ENCODE results near the gene MLLT10. TPM values are rescaled to one million over a fixed set of nuclear protein-coding genes. Genes with fewer than 3 reads are reported as not detected.

The MLLT10 gene
- total RNA-seq, 1 donor: 50.5 TPM

GRCh38 chr10:21728618-21729017 is 194.6 kb downstream of the MLLT10 start:
- TF ChIP-seq CTCF (IDR thresholded peaks at IDR 0.05; ENCODE audit: insufficient read depth, low read depth, low read length): no peak
- no peak for DNase-seq (ENCODE audit: low read depth)
- no peak overlapping the region for H3K4me3 ChIP-seq (ENCODE audit: low read depth, low read length)

- peak; percentile 97 for TF ChIP-seq CTCF (IDR thresholded peaks at IDR 0.05; ENCODE audit: insufficient read depth, low read depth, low read length)
- DNase-seq (ENCODE audit: low read depth): peak; percentile 85
- no peak overlapping the region for H3K4me3 ChIP-seq (ENCODE audit: low read depth, low read length)
Measured at GRCh38 chr10:21732067-21732772, 198.2 kb downstream of the MLLT10 start.

GRCh38 chr10:21733710-21734109 is 199.7 kb downstream of the MLLT10 start:
- no peak for TF ChIP-seq CTCF (IDR thresholded peaks at IDR 0.05; ENCODE audit: insufficient read depth, low read depth, low read length)
- no peak overlapping the region for H3K4me3 ChIP-seq (ENCODE audit: low read depth, low read length)
- DNase-seq (ENCODE audit: low read depth): no peak

GRCh38 chr10:21737106-21737505 is 203.1 kb downstream of the MLLT10 start:
- no peak for DNase-seq (ENCODE audit: low read depth)
- H3K4me3 ChIP-seq (ENCODE audit: low read depth, low read length): no peak overlapping the region
- no peak for TF ChIP-seq CTCF (IDR thresholded peaks at IDR 0.05; ENCODE audit: insufficient read depth, low read depth, low read length)

GRCh38 chr10:21740989-21741388 is 207.0 kb downstream of the MLLT10 start:
- no peak for TF ChIP-seq CTCF (IDR thresholded peaks at IDR 0.05; ENCODE audit: insufficient read depth, low read depth, low read length)
- H3K4me3 ChIP-seq (ENCODE audit: low read depth, low read length): no peak overlapping the region
- no peak for DNase-seq (ENCODE audit: low read depth)

GRCh38 chr10:21742740-21743412 is 208.8 kb downstream of the MLLT10 start:
- no peak for TF ChIP-seq CTCF (IDR thresholded peaks at IDR 0.05; ENCODE audit: insufficient read depth, low read depth, low read length)
- no peak for DNase-seq (ENCODE audit: low read depth)

More at GRCh38 chr10:21742740-21743412, 208.8 kb downstream of the MLLT10 start:
- no peak overlapping the region for H3K4me3 ChIP-seq (ENCODE audit: low read depth, low read length)
